Keratinocyte (primary cell): ENCODE results near the gene PDE1A.

Experiments used
- CTCF ChIP-seq, 3 experiments: IDR thresholded peaks in 1 of 3; conservative IDR thresholded peaks in 1 of 3; optimal IDR thresholded peaks in 1 of 3; 2 replicates in 2 of 3; 3 replicates in 1 of 3; pipeline versions ENCODE3 to v1.5.1; 2011; ENCODE audit warnings: low read length in 3 of 3, mild to moderate bottlenecking in 3 of 3, moderate library complexity in 2 of 3, control low read depth in 1 of 3, inconsistent platforms in 1 of 3; ENCODE audit not compliant: insufficient read depth in 2 of 3; ENCODE audit errors: extremely low read depth in 1 of 3
- EZH2 ChIP-seq: IDR thresholded peaks from one replicate; pipeline ENCODE4 v1.6.1; 2012; ENCODE audit warnings: inconsistent platforms, mild to moderate bottlenecking, low read length, moderate library complexity

GRCh38 chr2:182316950-182317349 is 109.9 kb downstream of the PDE1A start:
- TF ChIP-seq CTCF (optimal IDR thresholded peaks at IDR 0.05 in 1 of 3, IDR thresholded peaks at IDR 0.05 in 1 of 3, conservative IDR thresholded peaks at IDR 0.05 in 1 of 3; ENCODE audit: extremely low read depth in 1 of 3, insufficient read depth in 2 of 3, low read length in 3 of 3): no peak
- TF ChIP-seq EZH2: no peak
